Myocyte (in vitro differentiated cells): ENCODE results near the gene TTLL10. TPM values are rescaled to one million over a fixed set of nuclear protein-coding genes. Genes with fewer than 3 reads are reported as not detected.

Experiments used
- DNase-seq: peaks from one replicate; pipeline ENCODE4 v3.0.0-alpha.2; 2012; ENCODE audit warnings: low read depth
- total RNA-seq: library from RNA; depleted of rRNA; stranded (reverse); fragments of >200 nt; gene quantifications from 2 replicates; pipeline ENCODE4 v1.2.3, GENCODE V29; 2014

The TTLL10 gene
- total RNA-seq, 1 donor from 2014 or later: not detected

GRCh38 chr1:1157914-1158710, 15.6 kb upstream of the TTLL10 start:
- DNase-seq: peak; percentile 19

DNA sequence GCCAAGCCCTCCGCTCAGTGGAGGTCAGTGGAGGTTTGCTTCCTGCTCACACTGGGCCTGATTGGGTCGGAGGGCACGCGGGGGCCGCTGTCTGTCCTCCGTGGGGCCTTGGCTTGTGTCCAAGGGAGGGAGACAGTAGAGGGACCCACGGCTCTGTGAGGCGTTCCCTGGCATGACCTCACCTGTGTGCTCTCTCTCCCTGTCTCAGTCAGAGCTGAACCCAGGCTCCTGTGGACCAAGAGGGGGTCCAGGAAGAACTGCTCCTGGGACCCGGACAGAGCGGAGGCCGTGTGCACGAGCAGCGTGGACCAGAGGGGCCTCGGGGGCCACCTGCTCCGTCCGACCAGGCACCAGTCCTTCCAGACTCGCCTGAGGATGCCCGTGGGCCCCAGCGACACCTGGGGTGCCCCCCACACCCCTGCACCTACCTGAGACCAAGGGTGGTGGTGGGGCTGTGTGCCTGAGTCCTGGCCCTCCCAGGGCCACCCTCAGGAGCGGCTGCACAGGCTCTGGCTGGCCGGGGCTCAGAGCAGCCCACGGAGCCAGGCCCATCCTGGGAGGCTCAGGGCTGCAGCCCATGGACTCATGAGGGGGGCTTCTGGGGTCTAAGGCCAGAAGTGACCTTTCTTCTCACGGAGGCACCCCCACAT, 13.3 kb upstream of the TTLL10 start:
- DNase-seq: no peak

DNA sequence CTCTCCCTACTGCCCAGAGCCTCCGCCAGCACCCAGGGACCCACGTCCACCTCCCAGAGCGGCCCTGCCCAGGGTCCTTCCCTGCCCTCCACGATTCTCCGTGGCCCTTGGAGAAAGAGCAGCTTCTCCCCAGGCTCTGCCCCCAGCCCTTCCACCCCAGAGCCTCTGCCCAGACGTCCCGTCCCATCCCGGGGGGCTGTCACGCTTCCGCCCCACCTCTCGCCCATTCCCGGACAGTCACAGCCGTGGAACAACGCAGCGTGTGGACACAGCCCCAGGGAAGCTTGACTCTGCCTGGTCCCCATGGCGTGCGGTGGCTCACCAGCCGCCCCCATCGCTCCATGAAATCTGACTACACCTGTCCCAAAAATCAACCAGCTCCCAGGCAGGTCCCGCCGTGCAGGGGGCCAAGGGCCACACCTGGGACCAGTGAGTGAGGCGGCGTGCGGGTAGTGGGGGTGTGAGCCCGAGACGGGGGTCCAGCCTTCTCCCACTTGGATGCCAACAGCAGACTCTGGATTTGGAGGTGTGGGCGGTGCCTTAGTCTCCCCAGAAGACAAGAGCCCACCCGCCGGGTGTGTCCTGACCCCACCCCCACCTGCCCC, 12.5 kb upstream of the TTLL10 start:
- no peak for DNase-seq

DNA sequence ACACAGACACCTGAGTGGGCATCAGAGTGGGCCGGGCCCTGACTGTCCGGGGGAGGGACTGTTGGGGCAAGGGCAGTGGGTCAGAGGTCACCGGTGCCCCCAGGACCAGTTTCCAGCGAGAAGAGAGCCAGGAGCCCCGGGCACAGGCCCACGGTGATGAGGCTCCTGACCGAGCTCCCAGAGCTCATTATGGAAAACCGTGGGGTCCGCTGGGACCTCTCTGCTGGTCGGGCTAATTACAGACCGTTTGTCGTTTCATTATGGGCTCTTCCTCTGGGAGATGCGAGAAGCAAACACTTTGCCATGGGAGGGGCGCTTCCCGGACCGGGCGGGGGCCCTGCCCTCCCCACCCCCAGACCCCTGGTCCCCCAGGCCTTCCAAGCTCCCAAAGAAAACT, 12.0 kb upstream of the TTLL10 start:
- DNase-seq: no peak

- DNase-seq: no peak
Measured at GRCh38 chr1:1162597-1163537, 10.8 kb upstream of the TTLL10 start.

DNA sequence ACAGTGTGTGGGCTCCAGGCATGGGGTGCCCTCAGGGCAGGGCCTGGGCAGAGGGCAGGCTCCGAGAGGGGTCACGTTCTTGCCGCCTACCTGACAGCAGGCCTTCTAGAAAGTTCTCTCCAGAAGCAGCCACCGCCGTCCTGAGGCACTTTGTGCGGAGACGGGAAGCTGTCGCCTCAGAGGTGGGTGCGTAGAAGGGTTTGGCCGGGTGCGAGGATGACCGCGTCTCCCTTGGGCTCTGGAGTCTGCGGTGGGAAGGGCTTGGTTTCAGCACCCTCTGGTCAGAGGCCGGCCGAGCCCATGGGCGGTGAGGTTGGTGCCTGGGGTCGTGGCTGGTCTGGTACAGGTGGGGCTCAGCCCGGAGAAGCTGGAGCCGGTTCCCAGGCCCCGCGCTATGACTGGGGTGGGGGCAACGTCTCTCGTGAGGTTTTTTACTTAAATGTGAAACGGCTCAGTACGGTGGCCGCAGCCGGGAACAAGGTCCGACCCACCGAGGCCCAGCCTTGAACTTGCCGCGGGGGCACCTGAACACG, 10.1 kb upstream of the TTLL10 start:
- DNase-seq: no peak

DNA sequence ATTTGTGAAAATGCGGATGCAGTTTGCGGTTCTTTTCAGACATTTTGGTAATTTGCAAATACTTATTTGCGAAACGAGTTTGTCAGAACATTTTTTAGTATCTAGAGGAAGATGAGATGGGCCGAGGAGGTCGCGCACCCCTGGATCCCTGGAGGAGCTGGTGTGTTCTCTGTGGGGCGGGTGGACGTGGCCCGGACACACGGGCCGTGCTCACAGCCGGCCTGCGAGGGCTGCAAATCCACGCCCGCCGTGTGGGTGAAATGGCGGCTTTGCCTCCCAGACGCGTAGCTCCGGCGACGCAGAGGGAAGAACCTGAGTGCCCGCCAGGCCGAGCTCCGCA, 9.3 kb upstream of the TTLL10 start:
- DNase-seq: no peak

DNA sequence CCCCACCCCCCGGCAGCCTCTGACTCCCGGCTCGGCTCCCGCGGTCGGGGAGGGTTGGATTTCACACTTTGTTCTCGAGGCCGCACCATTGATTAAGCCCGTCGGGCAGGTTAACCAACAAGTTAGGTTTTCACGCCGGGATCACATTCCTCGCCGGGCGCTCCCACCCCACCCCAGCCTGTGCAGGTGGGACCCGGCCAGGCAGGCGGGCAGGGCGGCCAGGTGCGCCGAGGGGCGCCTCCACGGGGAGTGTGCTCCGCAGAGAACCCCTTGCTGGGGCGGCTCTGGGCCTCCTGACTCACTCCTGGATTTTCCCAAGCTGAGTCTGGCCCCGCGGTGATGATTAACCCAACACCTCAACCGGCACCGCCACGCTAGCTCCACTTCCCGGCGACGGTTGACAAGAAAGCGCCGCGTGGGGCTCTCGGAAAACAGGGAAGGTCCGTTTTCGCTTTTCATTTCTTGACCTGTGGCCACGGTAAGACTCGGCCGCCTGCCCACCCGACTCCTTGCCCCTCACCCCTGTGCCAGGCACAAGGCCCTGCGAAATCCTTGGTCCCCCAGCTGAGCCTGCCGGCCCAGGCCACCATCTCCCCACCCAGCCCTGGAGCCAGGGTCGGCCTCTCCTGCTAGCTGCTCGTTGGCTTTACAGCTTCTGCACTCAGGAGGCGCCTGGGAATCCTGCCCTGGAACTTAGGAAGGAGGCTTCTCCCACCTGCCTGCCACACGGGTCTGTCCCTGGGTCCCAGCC, 8.8 kb upstream of the TTLL10 start:
- no peak for DNase-seq

- no peak for DNase-seq
Measured at GRCh38 chr1:1165485-1165884, 8.2 kb upstream of the TTLL10 start.

DNA sequence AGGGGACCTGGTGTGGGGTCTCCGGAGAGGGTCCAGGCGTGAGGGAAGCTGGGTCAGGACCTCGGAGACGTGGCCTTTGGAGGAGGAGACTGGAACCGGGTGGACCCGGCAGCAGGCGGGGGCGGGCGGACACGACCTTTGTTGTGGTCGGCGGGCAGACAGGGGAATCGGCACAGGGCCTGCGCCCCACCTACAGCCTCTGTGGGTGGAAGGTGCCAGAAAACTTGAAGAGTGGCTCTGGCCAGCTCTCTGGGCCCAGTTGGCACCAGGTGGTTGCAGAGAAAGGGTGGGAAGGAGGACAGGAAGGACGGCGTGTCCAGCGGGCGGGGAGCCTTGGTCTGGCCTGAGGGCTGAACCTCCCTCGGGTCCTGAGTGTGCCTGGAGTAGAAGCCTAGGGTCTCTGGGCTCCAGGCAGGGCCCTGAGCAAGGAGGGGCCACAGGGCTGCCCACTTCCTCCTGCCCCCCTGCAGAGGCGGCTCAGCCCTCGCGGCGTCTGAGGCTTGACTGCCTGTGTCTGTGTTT, 7.7 kb upstream of the TTLL10 start:
- DNase-seq: no peak

- DNase-seq: no peak
Measured at GRCh38 chr1:1166642-1167397, 6.9 kb upstream of the TTLL10 start.

GRCh38 chr1:1167398-1167821, 6.3 kb upstream of the TTLL10 start:
- no peak for DNase-seq

DNA sequence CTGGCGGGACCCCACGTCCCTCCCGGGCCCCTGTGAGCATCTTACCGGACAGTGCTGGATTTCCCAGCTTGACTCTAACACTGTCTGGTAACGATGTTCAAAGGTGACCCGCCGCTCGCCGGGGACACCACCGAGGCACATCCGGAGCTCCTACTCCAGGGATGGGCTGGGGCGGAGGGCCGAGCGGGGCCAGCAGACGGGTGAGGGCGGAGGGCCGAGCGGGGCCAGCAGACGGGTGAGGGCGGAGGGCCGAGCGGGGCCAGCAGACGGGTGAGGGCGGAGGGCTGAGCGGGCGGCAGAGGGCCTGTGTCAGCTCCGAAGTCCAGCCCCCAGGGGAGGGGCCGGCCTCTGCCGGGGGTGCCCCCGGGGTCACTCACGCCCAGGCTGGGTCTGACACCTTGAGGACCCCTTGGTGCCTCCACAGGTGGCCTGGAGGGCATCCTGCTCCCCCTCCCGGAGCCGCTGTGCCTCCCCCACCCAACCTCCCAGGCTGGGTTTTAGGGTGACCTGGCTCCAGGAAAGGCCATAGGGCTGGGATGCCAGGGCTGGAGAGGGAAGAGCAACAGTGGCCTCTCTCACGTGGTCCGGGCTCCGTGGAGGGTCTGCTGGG, 5.7 kb upstream of the TTLL10 start:
- DNase-seq: no peak

DNA sequence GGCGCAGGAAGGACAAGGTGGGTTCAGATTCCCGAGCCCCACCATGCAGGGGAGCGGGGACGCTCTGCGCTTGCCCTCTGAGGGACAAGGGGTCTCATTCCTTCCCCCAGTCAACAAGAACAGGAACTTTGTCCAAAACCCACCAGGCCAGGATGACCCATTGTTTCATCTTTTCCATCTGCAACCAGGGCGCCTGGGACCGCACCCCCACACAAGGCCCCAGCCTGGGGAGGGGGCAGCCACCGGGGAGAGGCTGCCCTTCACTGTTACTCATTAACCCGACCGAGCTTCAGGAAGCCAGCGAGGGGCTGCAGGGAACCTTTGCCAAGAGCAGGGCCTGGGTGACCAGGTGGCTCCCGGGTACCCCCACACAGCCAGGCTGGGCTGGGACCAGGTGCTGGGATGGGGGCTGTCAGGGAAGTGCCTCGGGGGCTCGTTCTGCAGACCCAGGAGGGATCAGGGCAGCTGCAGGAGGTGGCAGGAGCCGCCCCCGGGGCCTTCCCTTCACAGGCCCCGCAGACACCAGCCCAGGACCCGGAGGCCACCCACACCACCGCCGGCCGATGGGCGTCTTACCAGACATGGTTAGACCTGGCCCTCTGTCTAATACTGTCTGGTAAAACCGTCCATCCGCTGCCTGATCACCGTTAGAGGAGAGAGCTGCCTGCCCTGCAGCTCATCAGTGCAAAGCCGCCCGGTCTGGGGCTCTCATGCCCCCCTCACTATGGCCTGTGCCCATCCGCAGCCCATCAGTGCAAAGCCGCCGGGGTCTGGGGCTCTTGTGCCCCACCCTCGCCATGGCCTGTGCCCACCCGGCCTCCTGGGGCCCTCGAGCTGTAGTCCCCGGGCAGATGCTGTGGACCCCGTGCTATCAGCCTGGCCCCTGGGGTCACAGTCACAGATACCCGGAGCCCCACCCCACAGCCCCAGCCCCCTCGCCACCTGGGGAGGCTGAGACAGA, 4.9 kb upstream of the TTLL10 start:
- DNase-seq: no peak

DNA sequence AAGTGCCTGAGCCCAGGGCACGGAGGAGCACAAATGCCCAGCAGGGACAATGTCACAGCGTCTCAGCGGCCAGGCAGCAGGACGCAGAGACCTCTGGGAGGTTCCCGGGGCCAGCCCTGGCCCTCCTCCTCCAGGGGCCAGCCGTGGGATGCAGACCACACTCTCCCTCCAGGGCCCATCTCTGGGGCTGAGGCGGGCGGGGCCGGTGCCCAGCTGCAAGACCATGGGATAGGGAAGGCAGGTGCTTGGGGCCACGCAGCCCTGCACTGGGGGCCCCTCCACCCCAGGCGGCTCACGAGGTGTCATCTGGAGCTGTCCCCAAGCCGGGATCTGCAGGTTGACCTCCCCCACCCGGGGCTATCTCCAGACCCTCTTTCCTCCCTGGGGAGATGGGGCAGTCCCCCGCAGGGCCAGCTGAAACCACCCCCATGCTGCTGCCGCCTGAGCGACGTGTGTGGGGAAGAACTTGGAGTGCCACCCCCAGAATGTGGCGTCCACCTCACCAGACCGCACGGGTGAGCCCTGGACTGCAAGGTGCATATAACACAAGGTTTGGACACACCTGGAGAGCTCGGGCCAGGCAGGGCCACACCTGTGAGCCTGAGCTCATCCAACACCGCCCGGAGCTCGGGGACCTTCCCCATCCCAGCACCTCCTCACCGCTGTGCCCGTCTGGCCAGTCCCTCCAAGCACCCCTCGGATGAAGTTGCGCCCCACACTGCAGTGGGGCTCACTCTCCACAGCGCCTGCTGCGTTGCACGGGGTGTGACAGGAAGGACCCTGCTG, 4.1 kb upstream of the TTLL10 start:
- no peak for DNase-seq

DNA sequence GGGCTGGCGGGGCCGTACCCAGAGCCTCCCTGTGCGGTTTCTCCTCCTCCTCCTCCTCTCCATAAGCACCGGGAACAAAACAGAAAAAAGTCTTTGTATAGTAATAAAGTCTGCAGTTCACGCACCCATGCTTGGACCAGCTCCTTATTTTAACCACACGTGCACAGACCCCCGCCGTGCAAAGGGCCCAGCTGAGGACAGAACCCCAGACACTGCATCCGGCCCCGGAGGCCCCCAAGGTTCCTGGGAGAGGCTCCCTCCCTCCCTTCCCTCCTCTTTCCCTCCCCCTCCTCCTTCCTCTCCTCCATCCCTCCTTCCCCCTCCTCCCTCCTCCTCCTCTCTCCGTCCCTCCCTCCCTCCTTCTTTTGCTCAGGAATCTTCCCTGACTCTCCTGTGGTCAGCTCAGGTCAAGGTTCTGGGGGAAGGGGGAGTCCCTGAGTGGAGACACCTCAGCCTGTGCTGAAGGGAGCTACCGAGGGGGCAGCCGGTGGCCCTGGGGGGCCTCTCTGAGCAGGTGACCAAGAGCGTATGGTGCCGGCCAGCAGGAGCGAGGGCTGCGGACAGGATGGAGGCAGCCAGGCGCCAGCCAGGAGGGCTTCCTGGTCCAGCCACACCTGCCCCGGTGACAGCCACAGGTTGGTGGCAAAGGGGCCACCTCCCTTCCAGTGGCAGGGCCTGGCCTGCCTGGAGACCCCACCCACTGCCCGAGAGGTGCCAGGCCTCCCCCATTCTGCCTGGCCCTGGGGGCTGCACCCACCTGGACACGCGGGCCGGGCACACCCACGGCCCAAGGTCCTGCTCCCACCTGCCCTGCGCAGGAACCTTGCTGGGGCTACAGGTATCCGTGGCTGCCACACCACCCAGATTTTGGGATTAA, 3.2 kb upstream of the TTLL10 start:
- no peak for DNase-seq
